AG04450 (cell line): Measurements from ENCODE around the gene SPATA2. TPM values are rescaled to one million over a fixed set of nuclear protein-coding genes. Genes with fewer than 3 reads are reported as not detected.

Source experiments
- CTCF ChIA-PET: fragments of 300-600, 350-600 bp; formaldehyde crosslinking; extraction: SDS; loops from one replicate; lab custom pipeline; 2022; ENCODE audit warnings: antibody characterized with exemption, inconsistent platforms; lab: Charles Lee
- POLR2A ChIA-PET: fragments of 350-600 bp; formaldehyde crosslinking; extraction: SDS; loops from one replicate; lab custom pipeline; 2021; ENCODE audit warnings: antibody characterized with exemption, inconsistent platforms; lab: Yijun Ruan, JAX
- DNase-seq: peaks from one replicate; pipeline ENCODE4 v3.0.0-alpha.2; 2011; ENCODE audit warnings: low read depth, low spot score
- H3K27ac ChIP-seq: one replicate; pipeline ENCODE4 v1.5.1; 2012; ENCODE audit warnings: low read depth, low read length, control low read depth
- H3K27me3 ChIP-seq: one replicate; pipeline ENCODE4 v1.6.0; 2012; ENCODE audit warnings: low read length; ENCODE audit not compliant: control insufficient read depth, insufficient read depth
- H3K4me3 ChIP-seq: 2 replicates; pipeline ENCODE4 v1.5.1; 2011; ENCODE audit warnings: mild to moderate bottlenecking, low read depth, low read length, control low read depth
- H3K9me3 ChIP-seq: 2 replicates; pipeline ENCODE4 v1.5.1; 2012; ENCODE audit warnings: low read length; ENCODE audit not compliant: control insufficient read depth, insufficient read depth
- CTCF ChIP-seq: IDR thresholded peaks from 2 replicates; pipeline ENCODE4 v1.5.1; 2011; ENCODE audit warnings: low read depth, low read length, control low read depth, inconsistent platforms
- polyA plus RNA-seq: library from polyadenylated mRNA; depleted of rRNA; stranded (reverse); fragments of >200 nt; gene quantifications from 2 replicates; pipeline ENCODE4 v1.2.3, GENCODE V29; 2011

SPATA2 gene
- polyA plus RNA-seq, 1 experiment = 4.7 TPM

GRCh38 chr20:49885558-49886332 lies 29.6 kb downstream of the SPATA2 start:
- TF ChIP-seq CTCF = no peak
- CTCF ChIA-PET = interaction anchor here (0.9 kb wide), 1 partner anchor 14 kb away, joined by 7 read pairs; no protein-coding TSS in a partner anchor
- Histone ChIP-seq H3K9me3 (no peaks in the 10 kb centered on the region), H3K4me3 (no peak overlapping the region), H3K27me3 (no peaks in the 10 kb centered on the region), H3K27ac (no peak overlapping the region)
- no peak for DNase-seq
- POLR2A ChIA-PET = no interaction called here

- Histone ChIP-seq H3K4me3 (no peak overlapping the region), H3K27me3 (no peaks in the 10 kb centered on the region), H3K9me3 (no peaks in the 10 kb centered on the region), H3K27ac (no peak overlapping the region)
- TF ChIP-seq CTCF = no peak
- no peak for DNase-seq
- CTCF ChIA-PET = no interaction called here
- POLR2A ChIA-PET = no interaction called here
Observed at GRCh38 chr20:49883246-49883802, 32.0 kb downstream of the SPATA2 start.

- Histone ChIP-seq H3K27me3 (no peaks in the 10 kb centered on the region), H3K4me3 (no peak overlapping the region), H3K9me3 (no peaks in the 10 kb centered on the region), H3K27ac (no peak overlapping the region)
- ChIA-PET POLR2A (no interaction called here), CTCF (no interaction called here)
- TF ChIP-seq CTCF = no peak
- no peak for DNase-seq
Observed at GRCh38 chr20:49882171-49882970, 33.0 kb downstream of the SPATA2 start.

GRCh38 chr20:49880724-49881445 lies 34.4 kb downstream of the SPATA2 start:
- H3K27me3 ChIP-seq = no peaks in the 10 kb centered on the region
- POLR2A ChIA-PET = interaction anchor here (0.6 kb wide), 1 partner anchor 101 kb away, joined by 3 read pairs; no protein-coding TSS in a partner anchor
- CTCF ChIA-PET = interaction anchor here (1.1 to 3.5 kb wide), 2 partner anchors 8 to 272 kb away, joined by 4 to 19 read pairs; no protein-coding TSS in a partner anchor
- no peak for DNase-seq
- no peaks in the 10 kb centered on the region for H3K9me3 ChIP-seq
- no peak overlapping the region for H3K4me3 ChIP-seq
- no peak overlapping the region for H3K27ac ChIP-seq
- TF ChIP-seq CTCF = no peak
